Measurements from ENCODE around the gene HTR3D. TPM values are rescaled to one million over a fixed set of nuclear protein-coding genes. Genes with fewer than 3 reads are reported as not detected.

The HTR3D gene
- total and polyA plus RNA-seq, 4 experiments from 2014 or later, result not detected

DNA sequence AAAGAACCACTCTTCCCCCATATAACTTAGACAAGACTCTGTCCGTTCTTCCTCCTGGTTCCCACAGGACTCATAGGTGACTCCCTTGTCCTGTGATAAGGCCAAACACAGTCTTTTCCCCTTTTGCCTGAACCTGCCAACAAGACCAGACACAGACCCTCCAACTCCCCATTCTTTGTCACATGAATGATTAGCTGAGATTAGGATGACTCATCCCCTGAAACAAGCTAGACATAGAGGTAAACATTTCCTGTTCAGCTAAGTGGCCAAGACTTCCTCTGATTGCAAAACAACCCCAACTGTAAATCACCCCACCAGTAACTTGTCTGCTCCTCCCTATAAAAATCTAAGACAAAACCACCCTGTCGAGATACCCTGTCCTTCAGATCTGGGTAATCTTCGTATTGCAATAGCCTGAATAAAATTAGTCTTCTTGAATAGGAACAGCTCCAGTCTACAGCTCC is 53.9 kb downstream of the HTR3D start:
- Histone ChIP-seq H3K27ac (ENCODE audit: low read depth, low read length) (no peak overlapping the region), H3K36me3 (ENCODE audit: insufficient read depth, low read length) (no peaks in the 10 kb centered on the region), H3K4me3 (ENCODE audit: low read length in 2 of 2) (no peak overlapping the region), H3K27me3 (ENCODE audit: insufficient read depth, low read length) (no peaks in the 10 kb centered on the region), H3K4me1 (ENCODE audit: insufficient read depth, low read length) (no peaks in the 10 kb centered on the region), H3K9me3 (ENCODE audit: control insufficient read depth in 1 of 2, low read length in 2 of 2) (no peaks in the 10 kb centered on the region)
- intact Hi-C loops (cut with micrococcal nuclease), result no loop called here
- no peak overlapping the region for H3K4me3 Mint-ChIP-seq
- peaks cover 7 to 15% (median 11%) of the 10 kb centered on the region in 8 donors for H3K9me3 Mint-ChIP-seq
- POLR2A ChIA-PET (ENCODE audit: partially characterized antibody), result no interaction called here
- peak overlapping the region in 2 of 7 donors; percentile 15 to 24 for H3K27ac Mint-ChIP-seq
- DNase-seq, result no peak
- H3K36me3 Mint-ChIP-seq, result peaks cover 0 to 4% of the 10 kb centered on the region in 2 donors
- H3K27me3 Mint-ChIP-seq, result peaks cover 0 to 1% of the 10 kb centered on the region in 2 donors
- CTCF ChIA-PET (ENCODE audit: partially characterized antibody), result no interaction called here
- peaks cover 6 to 7% (median 7%) of the 10 kb centered on the region in 4 donors for H3K4me1 Mint-ChIP-seq

Other genes starting within 250 kb of the HTR3D start
- gene MAP6D1, start 206.2 kb upstream of the HTR3D start, total RNA-seq, result 1 to 10 TPM; 1.0 to 3.1 TPM
- gene MAP6D1, start 206.2 kb upstream of the HTR3D start, polyA plus RNA-seq, result under 1 TPM in 1 of 2 donors, not detected in 1; 0.31 TPM
- gene PARL, start 146.9 kb upstream of the HTR3D start, total RNA-seq, result 10 to 100 TPM; 46.9 to 50.2 TPM
- gene PARL, start 146.9 kb upstream of the HTR3D start, polyA plus RNA-seq, result 100 to 1,000 TPM; 100 to 168 TPM
- 10 to 100 TPM; 42.3 to 42.6 TPM for gene ABCC5, start 13.9 kb upstream of the HTR3D start, total RNA-seq
- gene ABCC5, start 13.9 kb upstream of the HTR3D start, polyA plus RNA-seq, result 10 to 100 TPM in 1 of 2 donors, 1 to 10 TPM in 1; 9.1 to 12.3 TPM
- not detected for gene HTR3C, start 21.3 kb downstream of the HTR3D start, total RNA-seq
- gene HTR3C, start 21.3 kb downstream of the HTR3D start, polyA plus RNA-seq, result not detected
- gene HTR3E, start 65.3 kb downstream of the HTR3D start, total RNA-seq, result not detected
- gene HTR3E, start 65.3 kb downstream of the HTR3D start, polyA plus RNA-seq, result not detected
- 10 to 100 TPM; 82.3 to 87.6 TPM for gene EIF2B5, start 103.6 kb downstream of the HTR3D start, total RNA-seq
- gene EIF2B5, start 103.6 kb downstream of the HTR3D start, polyA plus RNA-seq, result 10 to 100 TPM; 59.6 to 69.4 TPM
- 10 to 100 TPM; 43.3 to 46.4 TPM for gene DVL3, start 123.6 kb downstream of the HTR3D start, total RNA-seq
- 10 to 100 TPM in 1 of 2 donors, 1 to 10 TPM in 1; 3.0 to 14.1 TPM for gene DVL3, start 123.6 kb downstream of the HTR3D start, polyA plus RNA-seq
- 100 to 1,000 TPM; 206 to 208 TPM for gene AP2M1, start 143.1 kb downstream of the HTR3D start, total RNA-seq
- 100 to 1,000 TPM; 254 to 312 TPM for gene AP2M1, start 143.1 kb downstream of the HTR3D start, polyA plus RNA-seq
- 100 to 1,000 TPM; 122 to 124 TPM for gene ABCF3, start 154.5 kb downstream of the HTR3D start, total RNA-seq
- gene ABCF3, start 154.5 kb downstream of the HTR3D start, polyA plus RNA-seq, result 10 to 100 TPM; 32.0 to 55.1 TPM
- gene VWA5B2, start 197.8 kb downstream of the HTR3D start, total RNA-seq, result not detected
- under 1 TPM in 1 of 2 donors, not detected in 1; 0.38 TPM for gene VWA5B2, start 197.8 kb downstream of the HTR3D start, polyA plus RNA-seq
- gene ALG3, start 217.2 kb downstream of the HTR3D start, total RNA-seq, result 10 to 100 TPM; 37.5 to 40.6 TPM
- gene ALG3, start 217.2 kb downstream of the HTR3D start, polyA plus RNA-seq, result 10 to 100 TPM; 56.5 to 67.8 TPM
- 1 to 10 TPM; 1.7 to 2.1 TPM for gene EEF1AKMT4, start 217.9 kb downstream of the HTR3D start, total RNA-seq
- 1 to 10 TPM; 3.8 to 4.6 TPM for gene EEF1AKMT4, start 217.9 kb downstream of the HTR3D start, polyA plus RNA-seq
- gene CAMK2N2, start 229.8 kb downstream of the HTR3D start, total RNA-seq, result under 1 TPM in 1 of 2 experiments, not detected in 1; 0.25 TPM
- gene CAMK2N2, start 229.8 kb downstream of the HTR3D start, polyA plus RNA-seq, result not detected
- not detected for gene ECE2, start 244.3 kb downstream of the HTR3D start, total RNA-seq
- gene ECE2, start 244.3 kb downstream of the HTR3D start, polyA plus RNA-seq, result not detected